ENCODE data around the gene SELENOO.

Gene SELENOO

DNA sequence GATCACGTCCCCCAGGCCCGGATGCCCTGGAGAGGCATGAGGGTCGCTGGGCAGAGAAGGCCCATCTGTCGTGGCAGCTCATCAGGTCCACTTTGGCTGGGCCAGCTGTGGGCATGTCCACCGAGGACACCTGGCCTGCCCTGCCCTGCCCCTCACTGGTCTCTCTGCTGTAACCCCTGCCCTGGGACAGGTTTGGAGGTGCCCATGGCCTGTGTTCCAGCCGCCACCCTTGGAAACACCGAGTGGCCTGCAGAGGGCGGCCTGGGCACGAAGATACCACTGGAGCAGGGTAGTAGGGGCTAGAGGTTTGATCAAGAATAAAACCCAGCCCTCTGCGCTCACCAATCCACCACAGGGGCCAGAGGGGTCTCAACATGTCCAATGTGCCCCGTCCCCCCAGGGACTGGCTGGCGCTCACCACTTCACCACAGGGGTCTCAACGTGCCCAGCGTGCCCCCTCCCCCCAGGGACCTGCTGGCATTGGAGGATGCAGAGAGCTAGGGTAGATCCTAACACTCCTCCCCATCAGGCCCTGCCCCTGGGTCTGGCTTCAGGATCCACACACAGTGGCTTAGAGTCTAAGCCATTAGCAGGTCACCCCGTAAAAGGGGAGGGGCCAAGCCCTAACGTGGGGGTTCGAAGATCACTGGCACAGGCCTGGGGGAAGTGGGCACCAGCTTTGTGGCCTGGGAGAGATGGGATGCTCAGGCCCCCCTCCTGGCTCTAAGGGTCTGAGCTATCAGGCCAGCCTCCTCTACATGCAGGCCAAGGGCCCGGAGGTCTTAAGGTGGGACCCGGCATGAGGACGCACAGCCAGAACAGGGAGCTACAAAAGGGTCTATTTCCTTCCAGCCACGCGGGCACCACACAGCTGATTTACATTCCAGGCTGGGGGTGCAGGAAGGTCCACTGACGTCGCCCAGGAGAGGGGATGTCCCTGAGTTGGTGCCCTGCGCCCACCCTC is 51.6 kb downstream of the SELENOO start:
- peaks cover 28% of the 10 kb centered on the region for H3K4me1 ChIP-seq (ENCODE audit: insufficient read depth, low read length)
- peaks cover 23% of the 10 kb centered on the region for H4K20me1 ChIP-seq (ENCODE audit: insufficient read depth, low read length)
- H3K9me3 ChIP-seq (ENCODE audit: insufficient read depth, low read length, severe bottlenecking) = no peaks in the 10 kb centered on the region
- DNase-seq (peak; percentile 64), ATAC-seq (ENCODE audit: insufficient read depth, low read depth) (peak; percentile 43)
- H3K79me2 ChIP-seq (ENCODE audit: insufficient read depth, low read length) = peaks cover 21% of the 10 kb centered on the region
- H3K27me3 ChIP-seq (ENCODE audit: insufficient read depth, low read length, poor library complexity) = no peaks in the 10 kb centered on the region
- no peak overlapping the region for H3K27ac ChIP-seq (ENCODE audit: low read length)
- TF ChIP-seq EZH2 (IDR thresholded peaks at IDR 0.05; ENCODE audit: borderline replicate concordance, low read depth, low read length, severe bottlenecking) (no peak), CTCF (IDR thresholded peaks at IDR 0.05; ENCODE audit: borderline replicate concordance, extremely low read depth, low read length, poor library complexity, severe bottlenecking) (peak; percentile 77)
- peak overlapping the region; percentile 100 for H3K4me2 ChIP-seq (ENCODE audit: insufficient read depth, low read length)
- peak overlapping the region; percentile 100 for H3K9ac ChIP-seq (ENCODE audit: low read depth, low read length)
- 0 out of 2 replicates have a peak overlapping the region, but pooled peaks have one; percentile 98 for H2AFZ ChIP-seq (ENCODE audit: low read depth, low read length)
- peak overlapping the region in 1 of 2 experiments; percentile 100; a peak in 1 of 4 replicates for H3K4me3 ChIP-seq (ENCODE audit: low read depth in 1 of 2, low read length in 2 of 2)
- peaks cover 32% of the 10 kb centered on the region for H3K36me3 ChIP-seq (ENCODE audit: insufficient read depth, low read length)

DNA sequence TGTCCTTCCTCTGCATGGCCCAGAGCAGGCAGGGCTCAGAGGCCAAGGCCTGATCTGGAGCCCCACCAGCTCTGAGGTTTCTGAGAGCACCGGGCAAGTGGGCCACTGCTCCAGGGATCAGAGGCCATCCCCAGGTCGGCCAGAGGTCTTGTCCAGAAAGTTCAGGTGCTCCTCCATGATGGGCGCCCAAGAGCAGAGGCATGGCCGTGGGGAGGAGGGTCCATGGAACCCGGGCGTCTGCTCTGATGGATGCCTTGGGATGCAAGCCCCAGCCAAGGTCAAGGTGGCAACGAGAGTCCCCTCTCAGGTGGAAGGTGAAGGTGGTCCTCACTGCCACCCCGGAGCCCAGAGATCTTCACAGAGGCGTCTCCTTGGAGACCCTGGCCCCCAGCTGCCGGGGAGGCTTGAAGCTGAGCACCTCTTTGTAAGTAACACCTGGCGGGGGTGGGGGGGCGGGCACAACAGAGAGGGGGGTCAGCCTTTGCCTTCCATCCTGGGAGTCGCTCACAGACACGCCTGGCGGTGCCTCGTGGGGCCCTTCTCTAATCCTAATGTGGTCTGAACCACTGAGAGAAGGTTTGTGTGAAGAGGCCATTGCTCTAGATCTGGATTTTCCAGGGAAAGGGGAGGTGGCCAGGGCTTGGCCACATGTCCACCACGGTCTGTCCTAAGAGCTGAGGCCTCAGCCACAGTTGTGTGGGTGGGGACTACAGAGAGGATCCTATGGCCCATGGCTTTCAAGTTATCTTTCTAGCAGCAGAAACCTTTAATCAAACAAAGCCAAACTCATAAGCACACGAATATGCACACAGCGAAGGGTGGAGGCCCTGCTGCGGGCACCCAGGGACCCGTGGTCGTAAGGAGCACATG is 52.5 kb downstream of the SELENOO start:
- Histone ChIP-seq H3K9me3 (ENCODE audit: insufficient read depth, low read length, severe bottlenecking) (no peaks in the 10 kb centered on the region), H3K27ac (ENCODE audit: low read length) (no peak overlapping the region), H3K4me2 (ENCODE audit: insufficient read depth, low read length) (no peak overlapping the region), H4K20me1 (ENCODE audit: insufficient read depth, low read length) (peaks cover 17% of the 10 kb centered on the region), H2AFZ (ENCODE audit: low read depth, low read length) (no peak overlapping the region), H3K9ac (ENCODE audit: low read depth, low read length) (no peak overlapping the region), H3K36me3 (ENCODE audit: insufficient read depth, low read length) (peaks cover 23% of the 10 kb centered on the region), H3K79me2 (ENCODE audit: insufficient read depth, low read length) (peaks cover 21% of the 10 kb centered on the region), H3K4me1 (ENCODE audit: insufficient read depth, low read length) (peaks cover 28% of the 10 kb centered on the region), H3K27me3 (ENCODE audit: insufficient read depth, low read length, poor library complexity) (no peaks in the 10 kb centered on the region), H3K4me3 (ENCODE audit: low read depth in 1 of 2, low read length in 2 of 2) (no peak overlapping the region)
- ATAC-seq (ENCODE audit: insufficient read depth, low read depth) (no peak), DNase-seq (no peak)
- no peak for TF ChIP-seq EZH2 (IDR thresholded peaks at IDR 0.05; ENCODE audit: borderline replicate concordance, low read depth, low read length, severe bottlenecking)
- TF ChIP-seq CTCF (IDR thresholded peaks at IDR 0.05; ENCODE audit: borderline replicate concordance, extremely low read depth, low read length, poor library complexity, severe bottlenecking) = no peak

GRCh38 chr22:50253941-50254340 is 53.1 kb downstream of the SELENOO start:
- Histone ChIP-seq H3K27me3 (ENCODE audit: insufficient read depth, low read length, poor library complexity) (no peaks in the 10 kb centered on the region), H3K36me3 (ENCODE audit: insufficient read depth, low read length) (peaks cover 17% of the 10 kb centered on the region), H3K79me2 (ENCODE audit: insufficient read depth, low read length) (peaks cover 18% of the 10 kb centered on the region), H3K4me3 (ENCODE audit: low read depth in 1 of 2, low read length in 2 of 2) (no peak overlapping the region), H3K27ac (ENCODE audit: low read length) (no peak overlapping the region), H3K4me2 (ENCODE audit: insufficient read depth, low read length) (no peak overlapping the region), H3K9ac (ENCODE audit: low read depth, low read length) (no peak overlapping the region), H4K20me1 (ENCODE audit: insufficient read depth, low read length) (peaks cover 17% of the 10 kb centered on the region), H2AFZ (ENCODE audit: low read depth, low read length) (no peak overlapping the region), H3K9me3 (ENCODE audit: insufficient read depth, low read length, severe bottlenecking) (no peaks in the 10 kb centered on the region), H3K4me1 (ENCODE audit: insufficient read depth, low read length) (peaks cover 28% of the 10 kb centered on the region)
- ATAC-seq (ENCODE audit: insufficient read depth, low read depth) = no peak
- no peak for DNase-seq
- TF ChIP-seq EZH2 (IDR thresholded peaks at IDR 0.05; ENCODE audit: borderline replicate concordance, low read depth, low read length, severe bottlenecking) (no peak), CTCF (IDR thresholded peaks at IDR 0.05; ENCODE audit: borderline replicate concordance, extremely low read depth, low read length, poor library complexity, severe bottlenecking) (no peak)

All from DND-41 (cell line).